Measurements from ENCODE around the gene PTGDR2.
"Not testable (repeated sequence)": the region's sequence is repeated elsewhere in the genome, so short reads cannot be mapped to it uniquely, and the experiment has no call there.

Gene PTGDR2

DNA sequence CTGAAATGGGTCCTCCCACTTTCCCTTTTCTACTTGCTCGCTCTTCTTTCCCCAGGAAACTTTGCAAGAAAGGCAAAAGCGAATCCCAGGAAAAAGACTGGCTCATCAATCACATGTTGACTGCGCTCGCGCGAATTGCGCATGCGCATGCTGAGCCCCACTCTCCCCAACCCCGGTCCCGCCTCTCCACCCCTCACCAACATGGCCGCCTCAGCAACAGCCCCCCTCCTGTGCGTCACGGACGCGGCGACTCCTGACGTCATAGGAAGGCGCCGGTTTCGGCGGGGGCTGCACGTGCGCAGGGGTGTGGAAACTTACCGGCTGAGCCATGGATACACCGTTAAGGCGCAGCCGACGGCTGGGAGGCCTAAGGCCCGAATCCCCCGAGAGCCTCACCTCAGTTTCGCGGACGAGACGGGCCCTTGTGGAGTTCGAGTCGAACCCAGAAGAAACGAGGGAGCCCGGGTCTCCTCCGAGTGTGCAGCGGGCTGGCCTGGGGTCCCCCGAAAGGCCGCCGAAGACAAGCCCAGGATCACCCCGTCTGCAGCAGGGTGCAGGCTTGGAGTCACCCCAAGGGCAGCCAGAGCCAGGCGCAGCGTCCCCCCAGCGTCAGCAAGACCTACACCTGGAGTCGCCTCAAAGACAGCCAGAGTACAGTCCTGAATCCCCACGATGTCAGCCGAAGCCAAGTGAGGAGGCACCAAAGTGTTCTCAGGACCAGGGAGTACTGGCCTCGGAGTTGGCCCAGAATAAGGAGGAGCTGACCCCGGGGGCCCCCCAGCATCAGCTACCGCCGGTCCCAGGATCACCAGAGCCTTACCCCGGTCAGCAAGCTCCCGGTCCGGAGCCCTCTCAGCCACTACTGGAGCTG lies 13.7 kb downstream of the PTGDR2 start, which contains the start of gene CCDC86:
TSS of gene CCDC86 (plus strand) at position 317 of the 871 bp plus-strand sequence. CDS start at position 329, 12 bp downstream.
- DNase-seq, result peak; percentile 99

GRCh38 chr11:60840470-60841430 lies 15.0 kb downstream of the PTGDR2 start:
- DNase-seq, result no peak

DNA sequence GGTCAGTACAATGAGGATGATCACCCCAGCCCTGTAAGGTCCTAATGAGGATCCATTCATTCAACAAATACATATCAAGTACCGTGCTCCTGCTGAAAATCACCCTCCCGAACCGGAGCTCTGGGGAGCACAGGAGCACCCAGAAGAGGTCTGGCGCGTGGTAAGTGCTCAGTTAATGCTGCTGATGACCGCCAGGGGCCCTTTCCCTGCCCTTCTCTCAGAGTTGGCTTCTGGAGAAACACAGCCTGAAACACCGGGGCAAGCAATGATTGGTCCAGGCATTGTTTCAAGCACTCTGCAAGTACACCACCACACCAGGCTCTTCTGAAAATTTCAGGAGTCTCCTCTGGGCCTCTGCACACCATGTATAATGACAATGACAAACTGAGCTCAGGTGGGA lies 17.6 kb downstream of the PTGDR2 start:
- DNase-seq, result no peak

GRCh38 chr11:60836866-60837515 lies 18.8 kb downstream of the PTGDR2 start:
- DNase-seq, result no peak

DNA sequence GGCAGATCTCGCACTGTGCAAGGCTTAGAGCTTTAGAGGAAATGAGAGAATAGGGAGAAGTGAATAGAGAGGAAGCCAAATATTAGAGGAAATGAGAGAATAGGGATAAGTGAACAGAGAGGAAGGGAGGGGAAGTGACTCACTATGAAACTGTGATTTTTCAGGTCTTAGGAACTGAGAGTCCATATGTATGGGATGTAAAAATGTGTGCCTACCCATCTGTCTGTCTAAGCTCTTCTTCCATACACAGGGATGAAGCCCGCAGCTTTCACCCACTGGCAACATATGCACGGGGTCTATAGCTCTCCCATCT lies 20.3 kb downstream of the PTGDR2 start:
- DNase-seq, result no peak

GRCh38 chr11:60834742-60835533 lies 20.8 kb downstream of the PTGDR2 start:
- no peak for DNase-seq

GRCh38 chr11:60831501-60832079 lies 24.2 kb downstream of the PTGDR2 start:
- DNase-seq, result no peak

GRCh38 chr11:60831143-60831500 lies 24.6 kb downstream of the PTGDR2 start:
- DNase-seq, result peak; percentile 74

DNA sequence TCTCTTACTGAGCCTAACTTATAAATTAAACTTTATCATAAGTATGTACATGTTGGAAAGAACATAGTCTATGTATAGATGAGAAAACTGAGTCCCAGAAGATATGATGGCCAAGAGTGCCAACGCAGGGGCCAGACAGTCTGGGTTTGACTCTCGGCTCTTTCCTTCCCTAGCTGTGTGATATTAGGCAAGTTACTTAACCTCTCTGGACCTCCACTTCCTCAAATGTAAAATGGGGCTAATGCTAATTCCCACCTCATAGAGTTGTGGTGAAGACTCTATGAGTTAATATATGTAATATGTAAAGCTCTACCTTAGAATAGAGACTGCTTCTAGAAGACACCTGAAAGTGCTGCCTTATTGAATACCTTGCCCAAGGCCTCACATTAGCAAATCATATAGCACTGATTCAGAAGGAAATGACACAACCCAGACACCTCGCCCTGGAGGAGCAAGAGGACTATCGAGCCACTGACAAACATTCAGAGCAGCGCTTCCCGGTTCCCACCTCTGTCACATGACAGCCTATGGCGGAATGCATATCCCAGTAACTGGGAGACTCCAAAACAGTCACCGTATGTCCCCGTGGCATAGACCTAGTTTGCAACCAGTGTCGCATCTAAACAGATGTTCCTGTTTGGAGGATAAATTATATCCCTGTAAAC lies 25.1 kb downstream of the PTGDR2 start:
- DNase-seq, result no peak

GRCh38 chr11:60825790-60826189 lies 30.0 kb downstream of the PTGDR2 start:
- DNase-seq, result no peak

GRCh38 chr11:60825118-60825517 lies 30.6 kb downstream of the PTGDR2 start:
- DNase-seq, result no peak

DNA sequence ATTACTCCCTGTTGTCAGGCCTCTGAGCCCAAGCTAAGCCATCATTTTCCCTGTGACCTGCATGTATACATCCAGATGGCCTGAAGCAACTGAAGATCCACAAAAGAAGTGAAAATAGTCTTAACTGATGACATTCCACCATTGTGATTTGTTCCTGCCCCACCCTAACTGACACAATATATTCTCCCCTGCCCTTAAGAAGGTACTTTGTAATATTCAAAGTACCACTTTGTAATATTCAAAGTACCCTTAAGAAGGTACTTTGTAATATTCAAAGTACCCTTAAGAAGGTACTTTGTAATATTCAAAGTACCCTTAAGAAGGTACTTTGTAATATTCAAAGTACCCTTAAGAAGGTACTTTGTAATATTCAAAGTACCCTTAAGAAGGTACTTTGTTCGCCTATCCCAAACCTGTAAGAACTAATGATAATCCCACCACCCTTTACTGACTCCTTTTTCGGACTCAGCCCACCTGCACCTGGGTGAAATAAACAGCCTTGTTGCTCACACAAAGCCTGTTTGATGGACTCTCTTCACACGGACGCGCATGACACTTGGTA lies 31.9 kb downstream of the PTGDR2 start:
- not testable (repeated sequence) for DNase-seq

DNA sequence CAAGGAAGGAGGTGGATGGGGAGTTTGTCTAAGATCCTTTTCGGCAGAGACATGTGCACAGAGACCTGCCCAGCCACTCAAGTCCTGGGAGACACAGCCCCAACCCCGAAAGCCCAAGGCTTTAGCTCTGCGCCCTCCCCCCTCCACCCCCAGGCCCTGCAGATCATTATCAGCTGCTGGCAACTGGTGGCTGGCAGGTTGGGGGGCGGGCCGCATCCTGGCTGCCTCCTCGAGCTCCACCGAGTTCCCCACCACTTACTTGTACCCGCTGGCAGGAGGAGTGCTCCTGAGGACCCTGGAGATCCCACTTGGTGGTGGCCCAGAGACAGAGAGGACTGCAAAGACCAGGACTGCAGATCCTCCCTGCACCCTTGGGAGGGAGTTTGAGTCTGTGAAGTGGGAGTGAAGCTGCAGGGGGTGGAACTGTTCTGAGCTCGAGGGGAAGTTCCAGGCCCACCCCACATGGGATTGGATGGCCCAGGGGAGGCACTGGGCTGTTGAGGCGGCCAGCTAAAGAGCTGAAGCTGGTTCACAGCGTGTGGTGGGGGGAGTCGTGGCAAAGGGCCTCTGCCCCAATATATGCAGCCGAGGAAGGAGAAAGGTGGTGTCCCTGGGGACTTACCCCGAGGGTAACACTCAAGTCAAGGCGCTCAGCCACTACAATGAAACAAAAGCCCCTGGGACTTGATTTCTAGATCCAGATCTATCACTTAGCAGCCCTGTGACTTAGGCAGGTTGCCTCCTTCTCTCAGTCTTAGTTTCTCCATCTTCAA lies 33.7 kb downstream of the PTGDR2 start:
- DNase-seq, result no peak

- no peak for DNase-seq
These were observed 37.7 kb downstream of the PTGDR2 start for GRCh38 chr11:60818057-60818456.

GRCh38 chr11:60816590-60817157 lies 39.1 kb downstream of the PTGDR2 start:
- no peak for DNase-seq

- DNase-seq, result no peak
These were observed 41.6 kb downstream of the PTGDR2 start for GRCh38 chr11:60814112-60814511.

- no peak for DNase-seq
These were observed 42.4 kb downstream of the PTGDR2 start for GRCh38 chr11:60813324-60813723.

DNA sequence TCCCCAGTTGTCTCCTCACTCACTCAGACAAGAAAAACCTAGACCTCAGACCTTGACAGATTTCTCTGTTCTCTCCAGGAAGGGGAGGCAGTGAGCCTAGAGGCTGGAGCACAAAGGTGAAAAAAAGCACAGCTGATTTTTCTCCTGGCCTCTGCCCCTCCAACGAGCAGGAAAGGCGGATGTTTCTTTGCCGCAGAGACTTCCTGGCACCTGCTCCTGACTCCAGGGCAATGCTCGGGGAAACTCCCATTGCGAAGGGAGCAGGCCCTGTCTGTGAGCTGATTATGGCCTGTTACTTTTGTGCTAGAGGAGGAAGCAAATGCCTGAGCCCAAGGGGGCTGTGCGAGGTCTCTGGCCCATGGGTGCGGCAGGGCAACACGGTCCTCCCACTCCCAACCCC lies 45.2 kb downstream of the PTGDR2 start:
- DNase-seq, result no peak

GRCh38 chr11:60810151-60810550 lies 45.6 kb downstream of the PTGDR2 start:
- no peak for DNase-seq

- DNase-seq, result no peak
These were observed 46.1 kb downstream of the PTGDR2 start for GRCh38 chr11:60809691-60810090.

Measured in T-helper 9 cell (primary cell).